Measurements from ENCODE around the gene MGAT1. TPM values are rescaled to one million over a fixed set of nuclear protein-coding genes. Genes with fewer than 3 reads are reported as not detected.
"Not testable (repeated sequence)": the region's sequence is repeated elsewhere in the genome, so short reads cannot be mapped to it uniquely, and the experiment has no call there.

MGAT1 gene
- polyA plus RNA-seq, 1 donor: 70.7 TPM

- no peak for DNase-seq (ENCODE audit: low read depth)
Observed at GRCh38 chr5:180785121-180785781, 17.4 kb downstream of the MGAT1 start.

- DNase-seq (ENCODE audit: low read depth): no peak
Observed at GRCh38 chr5:180784497-180785097, 18.0 kb downstream of the MGAT1 start.

- DNase-seq (ENCODE audit: low read depth): no peak
Observed at GRCh38 chr5:180783340-180784052, 19.1 kb downstream of the MGAT1 start.

GRCh38 chr5:180782748-180783147 is 19.9 kb downstream of the MGAT1 start:
- DNase-seq (ENCODE audit: low read depth): no peak

- not testable (repeated sequence) for DNase-seq (ENCODE audit: low read depth)
Observed at GRCh38 chr5:180781900-180782326, 20.7 kb downstream of the MGAT1 start.

- DNase-seq (ENCODE audit: low read depth): no peak
Observed at GRCh38 chr5:180779985-180780610, 22.5 kb downstream of the MGAT1 start.

GRCh38 chr5:180777475-180777874 is 25.1 kb downstream of the MGAT1 start:
- no peak for DNase-seq (ENCODE audit: low read depth)

- no peak for DNase-seq (ENCODE audit: low read depth)
Observed at GRCh38 chr5:180776376-180776775, 26.2 kb downstream of the MGAT1 start.

GRCh38 chr5:180775624-180776023 is 27.0 kb downstream of the MGAT1 start:
- no peak for DNase-seq (ENCODE audit: low read depth)

GRCh38 chr5:180771839-180772238 is 30.8 kb downstream of the MGAT1 start:
- DNase-seq (ENCODE audit: low read depth): no peak

- no peak for DNase-seq (ENCODE audit: low read depth)
Observed at GRCh38 chr5:180769821-180770220, 32.8 kb downstream of the MGAT1 start.

GRCh38 chr5:180755601-180756000 is 47.0 kb downstream of the MGAT1 start:
- no peak for DNase-seq (ENCODE audit: low read depth)

- DNase-seq (ENCODE audit: low read depth): no peak
Observed at GRCh38 chr5:180744253-180744652, 58.4 kb downstream of the MGAT1 start.

GRCh38 chr5:180742727-180743126 is 59.9 kb downstream of the MGAT1 start:
- no peak for DNase-seq (ENCODE audit: low read depth)

- DNase-seq (ENCODE audit: low read depth): not testable (repeated sequence)
Observed at GRCh38 chr5:180740953-180741352, 61.7 kb downstream of the MGAT1 start.

- no peak for DNase-seq (ENCODE audit: low read depth)
Observed at GRCh38 chr5:180739958-180740357, 62.6 kb downstream of the MGAT1 start, which contains the start of gene OR2Y1. OR2Y1 (minus strand) TSS chr5:180740058; CDS start chr5:180740058, 0 bp downstream.

GRCh38 chr5:180739271-180739670 is 63.3 kb downstream of the MGAT1 start:
- no peak for DNase-seq (ENCODE audit: low read depth)

GRCh38 chr5:180736536-180736935 is 66.1 kb downstream of the MGAT1 start:
- no peak for DNase-seq (ENCODE audit: low read depth)
